ENCODE data around the gene AEBP2.

GRCh38 chr12:19461999-19462398 lies 22.7 kb downstream of the AEBP2 start:
- TF ChIP-seq CTCF (IDR thresholded peaks at IDR 0.05; ENCODE audit: extremely low read depth in 1 of 2, insufficient read depth in 1 of 2, low read depth in 1 of 2, low read length in 2 of 2) (no peak), POLR2A (IDR thresholded peaks at IDR 0.05; ENCODE audit: low read depth, low read length) (no peak)

All from endothelial cell of umbilical vein (primary cell).